Measurements from ENCODE around the gene FGF19.

The FGF19 gene

DNA sequence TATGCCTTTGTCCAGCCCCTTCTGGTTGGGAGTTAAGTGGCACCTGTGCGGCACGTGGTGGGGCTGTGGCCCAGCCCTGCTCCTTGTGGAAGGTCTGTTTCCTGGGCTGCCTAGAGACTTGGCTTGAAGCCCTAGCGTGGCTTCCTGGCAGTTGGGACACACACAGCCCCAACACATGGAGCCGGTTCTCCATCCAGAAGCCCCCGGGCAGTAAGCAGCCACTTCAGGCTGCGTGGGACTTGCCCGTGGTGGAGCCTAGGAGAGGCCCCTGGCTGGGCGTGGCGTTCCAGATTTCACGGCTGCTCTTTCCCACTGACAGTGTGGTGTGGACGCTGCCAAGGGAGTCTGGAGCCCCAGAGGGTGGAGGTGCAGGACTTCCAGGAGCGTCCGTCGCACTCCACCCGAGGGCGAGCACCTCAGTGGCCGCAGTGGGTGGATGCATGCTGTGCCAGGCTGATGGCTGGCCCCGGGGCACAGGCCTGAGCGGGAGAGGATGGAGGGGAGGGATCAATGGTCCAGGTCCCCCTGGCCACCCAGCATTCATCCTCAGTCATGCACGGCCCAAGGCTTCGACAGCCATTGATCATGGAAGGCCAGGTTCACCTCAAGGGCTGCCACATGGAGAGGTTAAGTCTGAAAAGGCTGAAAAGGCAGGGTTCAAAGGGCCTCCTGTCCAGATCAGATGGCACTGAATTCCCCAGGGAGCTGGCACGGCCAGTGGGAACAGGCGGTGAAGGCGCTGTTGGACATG lies 53.6 kb downstream of the FGF19 start:
- Histone ChIP-seq H3K4me3 (ENCODE audit: low read length) (no peak overlapping the region), H3K27ac (ENCODE audit: low read length) (no peak overlapping the region), H3K9ac (ENCODE audit: low read length) (no peak overlapping the region), H3K9me3 (ENCODE audit: control insufficient read depth, low read depth, low read length) (no peaks in the 10 kb centered on the region), H3K27me3 (ENCODE audit: control insufficient read depth, insufficient read depth, low read length) (no peaks in the 10 kb centered on the region), H3K4me1 (ENCODE audit: control insufficient read depth, low read depth, low read length) (no peaks in the 10 kb centered on the region), H3K36me3 (ENCODE audit: control insufficient read depth, low read depth, low read length) (peaks cover 59% of the 10 kb centered on the region)

DNA sequence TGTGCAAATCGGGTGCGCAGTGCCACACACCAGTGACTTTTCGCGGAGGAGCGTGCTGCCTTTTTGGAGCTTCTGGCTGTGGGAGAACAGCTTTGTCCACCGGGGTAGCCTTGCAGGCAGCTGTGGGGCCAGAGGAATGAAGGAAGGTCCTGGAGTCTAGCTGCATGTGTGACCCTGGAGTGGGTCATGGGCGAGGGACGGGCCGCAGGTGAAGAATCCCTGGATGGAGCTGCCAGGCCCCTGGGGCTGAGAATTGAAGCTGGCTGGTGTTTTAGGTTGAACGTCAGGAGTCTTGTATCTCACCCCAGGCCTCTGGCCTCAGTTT lies 54.3 kb downstream of the FGF19 start:
- H3K27me3 ChIP-seq (ENCODE audit: control insufficient read depth, insufficient read depth, low read length) = no peaks in the 10 kb centered on the region
- no peaks in the 10 kb centered on the region for H3K9me3 ChIP-seq (ENCODE audit: control insufficient read depth, low read depth, low read length)
- H3K36me3 ChIP-seq (ENCODE audit: control insufficient read depth, low read depth, low read length) = peaks cover 67% of the 10 kb centered on the region
- H3K9ac ChIP-seq (ENCODE audit: low read length) = no peak overlapping the region
- no peak overlapping the region for H3K27ac ChIP-seq (ENCODE audit: low read length)
- H3K4me3 ChIP-seq (ENCODE audit: low read length) = no peak overlapping the region
- no peaks in the 10 kb centered on the region for H3K4me1 ChIP-seq (ENCODE audit: control insufficient read depth, low read depth, low read length)

DNA sequence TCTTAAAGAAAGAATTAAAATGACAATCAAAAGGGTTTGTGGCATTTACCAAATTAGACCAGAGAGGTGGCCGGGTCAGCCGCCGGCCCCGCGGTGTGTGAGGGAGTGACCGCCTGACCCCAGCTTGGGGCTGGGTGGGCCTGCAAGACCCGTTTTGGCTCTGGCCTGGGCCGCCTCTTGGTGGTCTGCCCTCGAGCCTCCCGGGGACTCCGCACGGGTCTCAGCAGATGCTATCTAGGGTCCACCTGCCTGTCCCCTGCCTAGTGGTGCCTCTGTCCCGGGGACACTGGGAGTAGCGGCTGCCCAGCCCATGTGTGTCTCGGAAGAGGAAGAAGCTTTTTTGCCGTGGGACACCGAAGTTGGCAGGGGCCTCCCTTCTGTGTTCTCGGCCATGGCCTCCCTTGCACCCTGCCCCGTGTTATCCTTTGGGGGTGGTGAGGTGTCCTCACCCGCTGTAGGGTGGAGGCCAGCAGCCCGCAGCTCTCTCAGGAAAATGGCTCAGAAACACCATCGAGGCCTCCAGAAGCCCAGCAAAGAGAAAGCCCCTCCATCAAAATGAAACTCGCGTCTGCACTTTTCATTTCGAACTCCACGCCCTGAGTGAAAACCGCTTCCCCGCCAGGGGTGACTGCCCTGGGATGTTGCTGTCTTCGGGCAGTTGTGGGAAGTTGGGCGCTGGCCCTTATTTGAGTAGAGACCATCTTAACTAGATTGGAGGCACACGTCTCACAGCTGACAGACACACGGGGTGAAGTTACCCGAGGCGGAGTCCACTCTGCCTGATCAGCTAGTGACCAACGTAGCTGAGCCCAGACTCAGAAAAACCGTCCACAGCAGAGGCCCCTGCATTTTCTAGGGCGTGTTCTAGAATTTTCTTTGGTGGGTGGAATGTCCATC lies 54.9 kb downstream of the FGF19 start:
- no peak overlapping the region for H3K27ac ChIP-seq (ENCODE audit: low read length)
- no peak overlapping the region for H3K9ac ChIP-seq (ENCODE audit: low read length)
- H3K9me3 ChIP-seq (ENCODE audit: control insufficient read depth, low read depth, low read length) = no peaks in the 10 kb centered on the region
- no peak overlapping the region for H3K4me3 ChIP-seq (ENCODE audit: low read length)
- H3K27me3 ChIP-seq (ENCODE audit: control insufficient read depth, insufficient read depth, low read length) = no peaks in the 10 kb centered on the region
- no peaks in the 10 kb centered on the region for H3K4me1 ChIP-seq (ENCODE audit: control insufficient read depth, low read depth, low read length)
- H3K36me3 ChIP-seq (ENCODE audit: control insufficient read depth, low read depth, low read length) = peaks cover 73% of the 10 kb centered on the region

All from iPS-18a (cell line).